Subcutaneous adipose tissue (tissue), 4 donors: Measurements from ENCODE around the gene TAOK1. TPM values are rescaled to one million over a fixed set of nuclear protein-coding genes. Genes with fewer than 3 reads are reported as not detected.

Experiments
- total RNA-seq, 4 donors: library from RNA; depleted of rRNA; stranded (reverse); fragments of >200 nt; gene quantifications; one replicate each; pipeline ENCODE4 v1.1.0, GENCODE V29; 2016
- TF ChIP-seq, protein P1 (sequence below): fragments of 450-650 bp; IDR thresholded peaks from one replicate; pipeline ENCODE4 v1.5.1; 2016; ENCODE audit warnings: low read depth, mild to moderate bottlenecking, control low read depth, antibody characterized with exemption, moderate library complexity

The TAOK1 gene
- total RNA-seq, 4 donors from 2014 or later, result 64.8 to 106 (median 79.1) TPM

DNA sequence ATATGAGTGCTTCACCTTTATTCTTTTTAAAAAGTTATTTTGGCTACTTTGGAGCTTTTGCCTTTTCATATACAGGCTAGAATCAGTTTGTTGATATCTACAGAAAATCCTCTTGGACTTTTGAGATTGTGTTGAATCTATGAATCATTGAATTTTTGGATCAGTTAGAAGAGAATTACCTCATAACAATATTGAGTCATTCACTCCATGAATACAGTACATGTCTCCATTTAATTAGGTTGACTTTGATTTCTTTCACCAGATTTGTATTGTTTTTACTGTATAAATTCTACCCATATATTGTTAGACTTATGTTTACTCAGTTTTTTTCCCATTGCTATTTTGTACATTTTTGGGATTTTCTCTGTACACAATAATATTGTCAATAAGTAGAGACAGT is 54.4 kb downstream of the TAOK1 start:
- TF ChIP-seq, protein P1, sequence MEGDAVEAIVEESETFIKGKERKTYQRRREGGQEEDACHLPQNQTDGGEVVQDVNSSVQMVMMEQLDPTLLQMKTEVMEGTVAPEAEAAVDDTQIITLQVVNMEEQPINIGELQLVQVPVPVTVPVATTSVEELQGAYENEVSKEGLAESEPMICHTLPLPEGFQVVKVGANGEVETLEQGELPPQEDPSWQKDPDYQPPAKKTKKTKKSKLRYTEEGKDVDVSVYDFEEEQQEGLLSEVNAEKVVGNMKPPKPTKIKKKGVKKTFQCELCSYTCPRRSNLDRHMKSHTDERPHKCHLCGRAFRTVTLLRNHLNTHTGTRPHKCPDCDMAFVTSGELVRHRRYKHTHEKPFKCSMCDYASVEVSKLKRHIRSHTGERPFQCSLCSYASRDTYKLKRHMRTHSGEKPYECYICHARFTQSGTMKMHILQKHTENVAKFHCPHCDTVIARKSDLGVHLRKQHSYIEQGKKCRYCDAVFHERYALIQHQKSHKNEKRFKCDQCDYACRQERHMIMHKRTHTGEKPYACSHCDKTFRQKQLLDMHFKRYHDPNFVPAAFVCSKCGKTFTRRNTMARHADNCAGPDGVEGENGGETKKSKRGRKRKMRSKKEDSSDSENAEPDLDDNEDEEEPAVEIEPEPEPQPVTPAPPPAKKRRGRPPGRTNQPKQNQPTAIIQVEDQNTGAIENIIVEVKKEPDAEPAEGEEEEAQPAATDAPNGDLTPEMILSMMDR, result no peak

DNA sequence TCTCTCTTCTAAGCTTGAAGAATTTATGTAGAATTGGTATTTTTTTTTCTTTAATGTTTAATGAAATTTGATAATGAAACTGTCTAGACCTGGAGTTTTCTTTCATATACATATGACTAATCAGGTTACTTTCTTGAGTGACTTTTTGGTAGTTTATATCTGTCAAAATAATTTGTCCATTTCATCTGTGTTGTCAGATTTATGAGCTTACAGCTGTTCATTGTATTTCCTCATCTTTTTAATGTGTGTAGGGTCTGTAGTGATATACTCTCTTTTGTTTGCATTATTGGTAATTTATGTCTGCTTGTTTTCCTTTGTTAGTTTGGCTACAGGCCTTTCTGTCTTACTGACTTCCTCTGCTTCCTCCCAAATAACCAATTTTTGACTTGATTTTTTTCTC is 55.7 kb downstream of the TAOK1 start:
- TF ChIP-seq, protein P1, result no peak

DNA sequence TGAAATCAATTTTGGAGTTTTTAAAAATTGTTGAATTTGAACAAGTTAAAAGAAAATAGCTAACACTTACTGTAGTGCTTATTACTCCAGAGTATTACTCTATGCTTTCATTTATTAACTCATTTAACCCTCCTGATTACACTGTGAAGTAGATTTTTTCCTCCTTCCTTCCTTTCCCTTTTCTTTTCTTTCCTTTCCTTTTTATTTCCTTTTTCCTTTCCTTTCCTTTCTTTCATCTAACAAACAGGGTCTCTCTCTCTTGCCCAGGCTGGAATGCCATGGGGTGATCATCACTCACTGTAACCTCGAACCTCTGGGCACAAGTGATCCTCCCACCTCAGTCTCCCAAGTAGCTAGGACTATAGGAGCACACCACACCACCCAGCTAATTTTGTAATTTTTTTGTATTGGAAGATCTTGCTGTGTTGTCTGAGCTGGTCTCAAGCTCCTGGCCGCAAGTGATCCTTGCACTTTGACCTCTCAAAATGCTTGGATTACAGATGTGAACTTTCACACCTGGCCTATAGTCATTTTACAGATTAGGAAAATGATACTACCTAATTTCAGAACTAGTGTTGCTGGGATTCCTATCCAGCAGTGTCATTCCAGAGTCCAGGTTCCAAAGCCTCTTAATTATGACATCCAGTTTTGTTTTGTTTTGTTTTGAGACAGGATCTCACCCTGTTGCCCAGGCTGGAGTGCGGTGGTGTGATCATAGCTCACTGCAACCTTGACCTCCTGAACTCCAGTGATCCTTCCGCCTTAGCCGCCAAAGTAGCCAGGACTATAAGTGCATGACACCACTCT is 59.9 kb downstream of the TAOK1 start:
- TF ChIP-seq, protein P1, result no peak

- TF ChIP-seq, protein P1, result no peak
Measured at GRCh38 chr17:29451121-29451742, 61.1 kb downstream of the TAOK1 start.

DNA sequence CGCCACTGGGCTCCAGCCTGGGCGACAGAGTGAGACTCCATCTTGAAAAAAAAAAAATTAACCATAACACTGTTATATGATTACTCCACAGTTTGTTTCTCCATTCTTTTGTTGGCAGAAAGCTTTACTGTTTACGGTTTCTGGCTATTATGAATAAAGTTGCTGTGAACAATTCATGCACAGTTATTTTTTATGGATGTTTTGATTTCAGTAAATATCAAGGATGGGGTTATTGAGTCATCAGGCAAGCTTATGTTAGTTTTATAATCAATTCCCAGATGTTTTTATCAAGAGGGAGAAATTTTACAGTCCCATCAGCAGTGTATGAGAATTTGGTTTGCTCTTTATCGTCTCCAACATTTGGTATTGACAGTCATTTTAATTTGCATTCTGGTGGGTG is 67.9 kb downstream of the TAOK1 start:
- TF ChIP-seq, protein P1, result no peak

GRCh38 chr17:29461483-29462206 is 71.5 kb downstream of the TAOK1 start:
- TF ChIP-seq, protein P1, result no peak

GRCh38 chr17:29469276-29469675 is 79.1 kb downstream of the TAOK1 start:
- TF ChIP-seq, protein P1, result no peak
